Panc1 (cell line): ENCODE measurements around the gene CSHL1. TPM values are rescaled to one million over a fixed set of nuclear protein-coding genes. Genes with fewer than 3 reads are reported as not detected.

Experiments
- ATAC-seq: fragments of 200-7000 bp; cut with Tn5 transposase; 2 replicates; pipeline ENCODE4 v1.9.1; 2020; ENCODE audit warnings: mild to moderate bottlenecking, moderate library complexity
- BruUV-seq: library from RNA; stranded (reverse); fragments of 400-500 nt; replicated peaks from 2 replicates; lab custom pipeline; 2021; lab: Mats Ljungman, UMichigan
- CTCF ChIA-PET: fragments of 300-600 bp; sonication (Branson Sonifier 250); formaldehyde crosslinking; loops from one replicate; lab custom pipeline; 2022; ENCODE audit warnings: antibody characterized with exemption; lab: Charles Lee
- POLR2A ChIA-PET: fragments of 300-600 bp; sonication (Branson Sonifier 250); formaldehyde crosslinking; loops from one replicate; lab custom pipeline; 2022; ENCODE audit warnings: antibody characterized with exemption; lab: Charles Lee
- DNase-seq: peaks from one replicate; pipeline ENCODE4 v3.0.0-alpha.2; 2010; ENCODE audit warnings: low read depth, low spot score
- H3K27ac ChIP-seq: 2 replicates; pipeline ENCODE4 v1.5.1; 2011; ENCODE audit warnings: mild to moderate bottlenecking, low read length, inconsistent platforms
- H3K27me3 ChIP-seq: fragments of 200-500 bp; sonication (Bioruptor generic); 2 replicates; pipeline ENCODE4 v1.6.0; 2014; ENCODE audit warnings: low read length, inconsistent platforms; ENCODE audit not compliant: control insufficient read depth, insufficient read depth
- H3K36me3 ChIP-seq: fragments of 200-500 bp; sonication (Bioruptor generic); 2 replicates; pipeline ENCODE4 v1.5.1; 2014; ENCODE audit warnings: inconsistent platforms, mild to moderate bottlenecking, low read length, moderate library complexity; ENCODE audit not compliant: control insufficient read depth, insufficient read depth
- H3K4me1 ChIP-seq: 2 replicates; pipeline ENCODE4 v1.5.1; 2011; ENCODE audit warnings: inconsistent platforms, mild to moderate bottlenecking, low read length, moderate library complexity; ENCODE audit not compliant: control insufficient read depth, insufficient read depth
- H3K4me3 ChIP-seq, 2 experiments: 2 replicates each; pipeline ENCODE4 v1.5.1; 2011 to 2012; ENCODE audit warnings: low read depth in 2 of 2, low read length in 2 of 2, mild to moderate bottlenecking in 2 of 2, inconsistent platforms in 1 of 2, moderate library complexity in 1 of 2
- H3K9me3 ChIP-seq: fragments of 200-500 bp; sonication (Bioruptor generic); 2 replicates; pipeline ENCODE4 v1.5.1; 2014; ENCODE audit warnings: low read depth, mild to moderate bottlenecking, inconsistent platforms, low read length, moderate library complexity; ENCODE audit not compliant: control insufficient read depth, insufficient read depth
- CTCF ChIP-seq: fragments of 450-650 bp; IDR thresholded peaks from 2 replicates; pipeline ENCODE4 v1.5.1; 2017; ENCODE audit warnings: mild to moderate bottlenecking
- POLR2AphosphoS5 ChIP-seq: IDR thresholded peaks from 2 replicates; pipeline ENCODE4 v1.6.1; 2012; ENCODE audit warnings: mild to moderate bottlenecking, low read depth, low read length, moderate library complexity
- REST ChIP-seq, 2 experiments: IDR thresholded peaks; 2 replicates each; pipeline ENCODE4 v1.6.1; 2011 to 2012; ENCODE audit warnings: low read depth in 2 of 2, control low read depth in 1 of 2, low read length in 1 of 2, mild to moderate bottlenecking in 1 of 2, moderate library complexity in 1 of 2; ENCODE audit not compliant: insufficient read depth in 1 of 2
- SIN3A ChIP-seq: IDR thresholded peaks from 2 replicates; pipeline ENCODE4 v1.6.1; 2012; ENCODE audit warnings: low read depth, mild to moderate bottlenecking, low read length, moderate library complexity, borderline replicate concordance; ENCODE audit not compliant: insufficient read depth
- TCF7L2 ChIP-seq: IDR thresholded peaks from 2 replicates; pipeline ENCODE4 v1.6.1; 2011; ENCODE audit warnings: mild to moderate bottlenecking, low read depth, low read length, inconsistent platforms
- in situ Hi-C: cut with HindIII; loops from 2 replicates; pipeline ENCODE4 v1.10.0; 2016; ENCODE audit warnings: low sequenced_read_pairs, low pct_unique_long_range_greater_than_20kb
- intact Hi-C: fragments of 100-400 bp; cut with micrococcal nuclease; formaldehyde crosslinking; loops from one replicate; pipeline ENCODE4 v1.10.0; 2022; ENCODE audit not compliant: unreplicated experiment
- total RNA-seq: library from RNA; stranded (reverse); gene quantifications from one replicate; pipeline ENCODE4 v1.2.1, GENCODE V29; 2021; ENCODE audit not compliant: unreplicated experiment

The CSHL1 gene
- total RNA-seq, 1 experiment from 2014 or later, result not detected

- Histone ChIP-seq H3K4me1 (no peaks in the 10 kb centered on the region), H3K9me3 (no peaks in the 10 kb centered on the region), H3K27ac (no peak overlapping the region), H3K36me3 (no peaks in the 10 kb centered on the region), H3K4me3 (no peak overlapping the region), H3K27me3 (no peaks in the 10 kb centered on the region)
- no peak for DNase-seq
- no TSS peak for BruUV-seq
- POLR2A ChIA-PET, result no interaction called here
- ATAC-seq, result no peak
- TF ChIP-seq REST (IDR thresholded peaks at IDR 0.05; ENCODE audit: insufficient read depth in 1 of 2, low read depth in 2 of 2, low read length in 1 of 2) (no peak), SIN3A (no peak), POLR2AphosphoS5 (no peak), CTCF (no peak), TCF7L2 (no peak)
- intact Hi-C loops (no loop called here), in situ Hi-C loops (no loop called here)
- CTCF ChIA-PET, result interaction anchor here (0.6 to 1.6 kb wide), 9 partner anchors 10 to 165 kb away, joined by 3 to 14 read pairs (median 5); partner anchors contain the start of genes CSHL1 and GH1
Observed at GRCh38 chr17:63945784-63946439, 34.9 kb upstream of the CSHL1 start.

- CTCF ChIA-PET, result no interaction called here
- Histone ChIP-seq H3K4me1 (no peaks in the 10 kb centered on the region), H3K27me3 (no peaks in the 10 kb centered on the region), H3K4me3 (no peak overlapping the region), H3K27ac (no peak overlapping the region), H3K36me3 (no peaks in the 10 kb centered on the region), H3K9me3 (no peaks in the 10 kb centered on the region)
- DNase-seq (no peak), ATAC-seq (no peak)
- intact Hi-C loops, result no loop called here
- in situ Hi-C loops, result no loop called here
- BruUV-seq, result no TSS peak
- TF ChIP-seq REST (IDR thresholded peaks at IDR 0.05; ENCODE audit: insufficient read depth in 1 of 2, low read depth in 2 of 2, low read length in 1 of 2) (no peak), POLR2AphosphoS5 (no peak), TCF7L2 (no peak), SIN3A (no peak), CTCF (no peak)
- POLR2A ChIA-PET, result no interaction called here
Observed at GRCh38 chr17:63944736-63945499, 33.9 kb upstream of the CSHL1 start.
